Epithelial cell of proximal tubule (primary cell): ENCODE measurements around the gene MAPKAP1. TPM values are rescaled to one million over a fixed set of nuclear protein-coding genes. Genes with fewer than 3 reads are reported as not detected.

Source experiments
- DNase-seq: peaks from one replicate; pipeline ENCODE4 v3.0.0-alpha.2; 2011; ENCODE audit warnings: low read depth
- H3K4me3 ChIP-seq: 2 replicates; pipeline ENCODE4 v1.5.1; 2011; ENCODE audit warnings: low read depth, mild to moderate bottlenecking, low read length
- CTCF ChIP-seq: conservative IDR thresholded peaks from 2 replicates; pipeline ENCODE4 v1.5.1; 2012; ENCODE audit warnings: low read depth, mild to moderate bottlenecking, low read length
- total RNA-seq: library from RNA; depleted of rRNA; stranded (reverse); fragments of >200 nt; gene quantifications from 2 replicates; pipeline ENCODE4 v1.2.3, GENCODE V29; 2015

The MAPKAP1 gene
- total RNA-seq, 1 donor from 2014 or later = 100 TPM

- no peak for DNase-seq
- H3K4me3 ChIP-seq = no peak overlapping the region
- TF ChIP-seq CTCF = no peak
Observed at GRCh38 chr9:125690679-125691078, 16.3 kb downstream of the MAPKAP1 start.

GRCh38 chr9:125687163-125687863, 19.7 kb downstream of the MAPKAP1 start:
- DNase-seq = no peak
- H3K4me3 ChIP-seq = no peak overlapping the region
- no peak for TF ChIP-seq CTCF

GRCh38 chr9:125685167-125685566, 21.8 kb downstream of the MAPKAP1 start:
- TF ChIP-seq CTCF = no peak
- DNase-seq = no peak
- H3K4me3 ChIP-seq = no peak overlapping the region

GRCh38 chr9:125683486-125683885, 23.5 kb downstream of the MAPKAP1 start:
- TF ChIP-seq CTCF = no peak
- DNase-seq = no peak
- H3K4me3 ChIP-seq = no peak overlapping the region

- no peak for TF ChIP-seq CTCF
- no peak for DNase-seq
- H3K4me3 ChIP-seq = no peak overlapping the region
Observed at GRCh38 chr9:125682340-125682739, 24.7 kb downstream of the MAPKAP1 start.

GRCh38 chr9:125681657-125682056, 25.4 kb downstream of the MAPKAP1 start:
- no peak overlapping the region for H3K4me3 ChIP-seq
- DNase-seq = no peak
- no peak for TF ChIP-seq CTCF

- no peak overlapping the region for H3K4me3 ChIP-seq
- DNase-seq = no peak
- TF ChIP-seq CTCF = no peak
Observed at GRCh38 chr9:125681086-125681622, 25.9 kb downstream of the MAPKAP1 start.
